GM19438 (cell line): Measurements from ENCODE around the gene RECQL5.
A peak's percentile ranks its signal among the peaks of the same experiment; 100 is the strongest.
"Not testable (repeated sequence)": the region's sequence is repeated elsewhere in the genome, so short reads cannot be mapped to it uniquely, and the experiment has no call there.

Source experiments
- ATAC-seq: cut with Tn5 transposase; IDR thresholded peaks from one replicate; pipeline ENCODE4 v1.9.1; 2021; ENCODE audit warnings: low read depth; ENCODE audit not compliant: unreplicated experiment

The RECQL5 gene

DNA sequence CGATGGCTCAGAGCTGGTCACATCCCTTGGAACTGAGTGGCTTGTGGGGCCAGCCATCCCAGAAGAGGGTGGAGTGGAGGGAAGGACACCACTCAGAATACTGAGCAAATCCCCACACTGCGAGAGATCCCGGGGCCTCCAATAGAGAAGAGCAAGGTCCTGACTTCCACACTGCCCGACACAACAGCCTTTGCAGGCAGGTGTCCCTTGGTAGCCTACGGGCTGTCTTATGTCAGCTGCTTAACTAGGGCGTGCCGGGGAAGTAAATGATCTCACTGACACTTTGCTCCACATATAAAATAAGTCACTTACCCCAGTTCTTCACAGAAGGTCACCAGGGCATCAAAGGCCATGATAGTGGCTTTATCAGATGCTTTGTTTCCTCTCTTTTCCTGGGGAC lies 16.1 kb downstream of the RECQL5 start:
- ATAC-seq: no peak

DNA sequence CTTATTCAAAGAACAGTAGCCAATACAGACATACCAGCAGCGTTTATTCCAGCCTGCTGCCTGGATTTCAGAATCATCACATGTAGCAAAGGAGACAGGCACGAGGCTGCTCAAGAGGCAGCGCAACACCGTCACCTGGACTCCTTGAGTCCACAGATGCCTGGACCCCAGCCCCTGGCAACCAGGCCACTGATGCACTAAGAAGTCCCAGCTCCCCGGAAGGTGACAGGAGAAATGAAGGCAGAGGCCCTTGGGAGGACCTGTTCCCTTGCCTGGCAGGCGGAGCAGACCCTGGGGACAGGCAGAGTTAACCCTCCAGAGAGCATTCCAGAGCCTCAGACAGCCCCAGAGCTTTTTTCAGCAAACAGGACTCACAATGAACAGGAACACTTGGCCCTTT lies 17.3 kb downstream of the RECQL5 start:
- no peak for ATAC-seq

DNA sequence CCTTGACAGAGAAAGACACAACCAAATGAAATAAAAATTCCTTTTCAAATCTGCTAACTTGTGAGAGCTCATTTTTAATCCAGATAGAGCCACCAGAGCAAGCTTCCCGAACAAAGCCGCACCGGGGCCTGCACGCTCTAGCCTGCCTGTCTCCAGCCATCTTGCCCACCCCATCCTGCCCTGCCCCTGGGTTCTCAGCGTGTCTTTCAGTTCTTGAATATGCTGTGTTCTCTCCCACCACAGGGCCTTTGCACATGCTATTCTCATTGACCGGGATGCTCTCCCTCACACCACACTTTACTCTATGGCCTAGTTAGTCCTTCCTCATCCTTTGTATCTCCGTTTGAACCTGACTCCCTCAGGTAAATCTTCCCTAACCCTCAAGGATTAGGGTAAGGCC lies 19.0 kb downstream of the RECQL5 start:
- ATAC-seq: no peak

DNA sequence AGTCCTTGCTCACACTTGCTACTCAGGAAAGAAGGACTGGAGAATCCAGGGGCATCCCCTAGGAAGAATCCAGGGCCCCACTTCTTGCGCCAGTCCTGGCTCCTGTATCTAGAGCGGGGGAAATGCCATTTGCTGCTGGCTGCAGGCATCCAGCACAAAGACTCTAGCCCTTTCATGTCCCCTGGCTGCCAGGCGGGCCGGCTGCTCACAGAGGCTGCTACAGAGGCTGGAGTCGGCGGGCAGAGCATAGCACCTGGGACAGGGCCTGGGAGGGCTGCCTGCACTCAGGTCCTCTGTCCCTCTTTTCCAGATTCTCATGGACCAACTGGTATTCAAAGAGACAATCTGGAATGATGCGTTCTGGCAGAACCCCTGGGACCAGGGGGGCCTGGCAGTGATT lies 19.9 kb downstream of the RECQL5 start:
- no peak for ATAC-seq

DNA sequence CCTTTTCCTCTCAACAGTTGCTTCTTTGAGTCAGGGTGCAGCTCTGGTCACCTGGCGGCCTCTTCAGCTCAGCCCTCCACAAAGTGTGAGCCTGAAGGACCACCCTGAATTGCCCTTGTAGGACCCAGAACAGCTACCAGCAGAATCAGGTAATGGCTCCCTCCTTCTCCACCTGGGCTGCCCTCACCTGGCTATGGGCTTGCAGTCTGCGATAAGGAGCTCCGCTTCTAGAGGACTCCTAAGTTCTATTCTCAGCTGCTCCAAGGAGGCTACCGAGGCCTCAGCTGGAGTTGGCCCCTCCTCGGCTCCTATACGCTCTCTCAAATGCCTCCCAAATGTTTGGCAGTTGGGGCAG lies 20.3 kb downstream of the RECQL5 start:
- ATAC-seq: no peak

DNA sequence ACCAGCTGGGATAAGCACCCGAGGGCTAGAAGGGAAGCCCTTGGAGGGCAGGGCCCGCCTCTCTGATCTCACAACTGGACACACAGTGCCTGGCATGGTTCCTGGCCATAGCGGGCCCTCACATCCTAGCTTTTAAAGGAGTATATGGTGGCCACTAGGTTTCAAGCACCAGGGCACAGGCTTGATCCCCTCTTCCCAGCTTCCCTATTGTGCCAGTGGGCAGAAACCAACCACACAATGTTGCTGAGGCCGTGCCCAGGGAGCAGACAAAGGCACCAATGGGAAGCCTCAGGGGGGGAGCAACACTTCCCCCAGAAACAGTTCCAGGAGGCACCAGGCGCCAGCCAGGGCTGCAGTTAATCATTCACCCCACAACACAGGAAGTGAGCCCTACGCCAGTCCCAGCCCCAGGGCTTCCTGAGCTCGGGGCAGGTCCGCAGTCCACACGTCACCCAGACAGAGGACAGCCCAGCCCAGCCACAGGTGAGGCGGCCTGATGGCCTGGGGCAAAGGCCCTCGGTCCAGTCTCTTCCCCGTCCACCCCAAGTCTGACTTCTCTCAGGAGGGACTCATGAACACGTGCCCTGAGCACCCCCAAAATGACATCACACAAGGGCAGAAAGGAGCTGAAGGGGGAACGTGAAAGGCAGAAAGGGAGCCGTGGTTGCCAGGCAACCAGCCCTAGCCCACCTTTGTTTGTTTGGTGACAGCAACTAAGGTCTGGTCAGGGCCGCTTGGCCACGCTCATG lies 20.9 kb downstream of the RECQL5 start:
- ATAC-seq: peak; percentile 96

DNA sequence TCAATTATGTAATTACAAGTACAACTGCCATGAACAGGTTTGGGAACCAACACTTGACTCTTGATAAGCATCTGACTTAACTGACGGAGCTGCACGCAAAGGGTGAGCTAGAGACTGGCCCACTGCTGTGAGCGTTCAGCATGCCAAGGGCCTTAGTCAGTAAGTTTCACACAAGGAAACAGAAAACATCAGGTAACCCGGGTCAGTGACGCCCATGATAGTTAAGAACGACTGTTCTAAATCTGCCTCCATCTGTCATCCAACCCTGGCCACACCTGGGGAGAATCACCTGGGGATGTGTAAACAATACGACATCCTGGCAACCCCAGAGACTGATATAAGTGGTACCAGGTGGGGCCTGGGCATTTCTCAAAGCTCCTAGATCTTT lies 21.5 kb downstream of the RECQL5 start:
- no peak for ATAC-seq

DNA sequence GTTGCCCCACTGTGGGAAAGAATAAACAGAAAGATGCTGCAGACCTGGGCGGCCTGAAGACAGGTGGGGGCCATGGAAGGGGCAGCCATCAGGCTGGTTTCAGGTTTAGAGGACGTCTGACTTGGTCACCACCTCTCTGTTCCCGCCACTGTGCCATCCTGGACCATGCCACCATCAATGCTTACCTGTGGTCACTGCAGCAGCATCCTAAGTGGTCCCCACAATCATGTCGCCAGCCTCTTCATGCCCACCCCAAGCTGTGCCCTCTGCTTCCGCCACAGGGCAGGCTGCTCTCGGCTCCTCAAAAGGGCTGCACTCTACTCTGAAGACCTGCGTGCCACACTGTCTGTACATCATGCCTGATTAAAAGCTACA lies 23.3 kb downstream of the RECQL5 start:
- ATAC-seq: no peak

DNA sequence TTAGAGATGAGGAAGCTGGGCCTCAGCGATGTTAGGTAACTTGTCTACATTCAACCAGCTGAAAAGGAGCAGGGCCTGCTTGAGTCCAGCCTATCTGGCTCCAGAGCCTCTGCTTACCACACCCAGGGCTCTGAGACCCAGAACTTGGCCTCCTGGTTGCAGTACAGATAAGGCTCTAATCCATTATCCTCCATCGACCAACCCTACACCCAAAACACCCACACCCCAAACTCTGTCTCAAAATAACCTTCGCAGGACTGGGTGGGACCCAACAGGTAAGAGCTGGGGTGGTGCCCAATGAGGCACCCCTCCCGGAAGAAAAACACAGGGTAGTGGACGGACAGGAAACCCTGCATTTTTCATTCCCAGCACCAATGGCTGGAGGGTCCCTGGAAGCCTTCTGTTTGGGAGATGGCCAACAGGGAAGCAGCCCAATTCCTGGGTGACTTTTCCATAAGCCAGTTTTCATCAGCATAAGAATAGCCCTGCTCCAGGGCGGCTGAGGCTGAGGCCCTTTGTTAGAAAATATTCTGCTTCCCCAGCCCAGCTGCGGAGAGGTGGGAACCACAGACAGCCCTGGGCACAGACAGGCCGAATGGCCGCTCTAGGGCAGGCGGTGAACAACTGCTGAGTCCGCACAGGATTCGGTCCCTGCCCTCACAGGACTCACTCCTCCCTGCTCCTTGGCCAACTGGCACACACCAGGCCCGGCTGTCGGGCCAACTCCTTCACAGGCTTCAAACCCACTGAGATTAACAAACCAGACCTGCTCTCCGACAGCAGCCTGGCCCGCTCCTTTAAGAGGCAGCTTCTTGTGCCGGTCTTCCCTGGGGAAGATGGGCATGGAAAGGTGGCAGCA lies 23.9 kb downstream of the RECQL5 start:
- ATAC-seq: no peak

DNA sequence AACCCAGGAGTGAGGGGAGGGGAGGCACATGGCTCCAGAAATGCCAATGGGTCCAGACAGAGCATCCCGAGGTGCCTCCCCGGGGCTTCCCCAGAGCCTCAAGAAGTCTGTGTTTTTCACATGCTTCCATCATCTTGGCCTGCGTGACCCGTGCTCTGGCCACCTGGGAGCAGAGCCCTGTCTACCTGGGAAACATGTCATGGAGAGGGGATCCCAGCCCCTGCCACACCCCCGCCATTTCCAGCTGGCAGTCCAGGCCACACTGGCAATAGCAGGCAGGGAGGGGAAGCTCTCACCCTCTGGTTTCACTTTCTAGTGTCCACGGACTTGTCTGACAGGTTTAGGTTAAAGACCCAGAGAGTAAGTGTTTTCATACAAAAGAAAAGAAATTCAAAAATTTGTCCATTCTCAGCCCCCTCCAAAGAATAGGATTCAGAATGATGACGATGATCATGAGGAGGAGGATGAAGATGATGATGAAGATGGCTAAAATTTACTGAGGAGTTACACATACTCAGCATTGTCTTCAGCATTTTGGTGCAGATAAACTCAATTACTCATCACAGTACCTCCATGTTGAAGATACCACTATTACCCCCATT lies 24.7 kb downstream of the RECQL5 start:
- no peak for ATAC-seq

DNA sequence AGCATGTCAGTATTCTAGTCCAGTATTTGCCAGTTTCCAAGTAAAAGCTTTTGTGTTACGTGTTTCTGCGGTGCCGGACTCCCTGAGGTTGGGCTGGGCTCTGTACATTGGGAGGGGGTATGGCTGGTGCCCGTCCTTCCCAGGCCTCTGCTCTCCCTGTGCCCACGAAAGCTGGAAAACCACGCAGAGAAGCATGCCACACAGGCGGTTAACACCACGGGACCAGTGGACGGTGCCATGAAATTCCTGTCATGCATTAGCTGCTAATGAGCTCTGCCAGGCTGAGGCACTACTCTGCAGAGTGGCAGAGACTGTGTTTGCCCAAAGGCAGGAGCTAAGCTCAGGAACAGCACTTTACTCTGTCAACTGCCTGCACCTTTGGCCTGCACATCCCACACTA lies 25.6 kb downstream of the RECQL5 start:
- no peak for ATAC-seq

DNA sequence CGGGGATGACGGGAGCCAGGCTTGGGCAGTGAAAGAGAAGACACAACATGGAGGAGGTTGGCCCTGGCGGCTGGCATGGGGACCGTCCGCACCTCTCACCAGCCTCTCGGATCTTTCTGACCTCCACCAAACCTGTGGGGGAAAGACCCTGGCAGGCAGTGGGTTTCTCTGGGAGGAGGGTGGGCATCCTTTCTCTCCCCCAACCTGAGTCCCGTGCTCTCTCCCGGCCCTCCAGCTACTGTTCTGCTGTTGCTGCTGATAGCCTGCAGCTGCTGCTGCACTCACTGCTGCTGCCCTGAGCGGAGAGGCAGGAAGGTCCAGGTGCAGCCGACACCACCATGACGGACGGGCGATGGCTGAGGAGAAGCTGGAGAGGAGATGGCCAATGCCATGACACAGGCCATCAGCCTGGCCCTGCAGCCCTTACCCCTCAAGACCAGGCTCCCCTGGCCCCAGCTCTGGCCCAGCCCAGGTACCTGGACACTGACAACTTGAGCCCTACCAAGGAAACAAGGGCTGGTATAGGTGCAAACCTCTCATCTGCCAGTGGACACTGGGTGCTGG lies 26.3 kb downstream of the RECQL5 start:
- no peak for ATAC-seq

DNA sequence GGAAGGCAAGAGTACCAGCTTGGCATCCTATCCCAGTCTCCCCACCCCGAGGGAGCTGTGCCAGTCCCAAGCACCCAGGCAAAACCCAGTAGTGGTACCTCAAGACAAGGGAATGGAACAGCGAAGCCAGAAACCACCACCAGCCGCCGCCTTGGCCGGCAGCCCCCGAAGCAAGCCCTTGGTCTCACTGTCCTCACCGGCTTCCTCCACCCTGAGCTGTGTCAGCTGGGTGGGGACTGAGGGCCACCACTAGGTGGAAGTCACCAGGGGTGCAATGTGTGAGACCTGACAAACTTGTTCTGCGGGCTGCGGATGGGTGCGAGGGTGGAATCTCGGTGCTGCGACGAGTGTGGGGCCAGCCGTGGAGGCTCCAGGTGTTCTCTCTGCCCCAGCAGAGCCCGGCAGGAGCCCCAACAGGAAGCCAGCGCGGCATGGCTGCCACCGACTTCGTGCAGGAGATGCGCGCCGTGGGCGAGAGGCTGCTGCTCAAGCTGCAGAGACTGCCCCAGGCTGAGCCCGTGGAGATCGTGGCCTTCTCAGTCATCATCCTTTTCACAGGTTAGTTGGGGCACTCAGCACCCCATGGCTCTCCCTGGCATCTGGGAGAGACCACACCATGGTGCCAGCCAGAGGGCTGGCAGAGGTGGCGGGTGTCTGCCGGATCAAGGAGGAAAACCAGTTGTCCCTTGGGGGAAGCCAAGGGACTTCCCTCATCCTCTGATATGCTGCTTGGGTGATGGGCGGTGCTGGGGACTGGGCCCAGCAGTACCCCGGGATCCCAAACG lies 27.0 kb downstream of the RECQL5 start:
- ATAC-seq: no peak

DNA sequence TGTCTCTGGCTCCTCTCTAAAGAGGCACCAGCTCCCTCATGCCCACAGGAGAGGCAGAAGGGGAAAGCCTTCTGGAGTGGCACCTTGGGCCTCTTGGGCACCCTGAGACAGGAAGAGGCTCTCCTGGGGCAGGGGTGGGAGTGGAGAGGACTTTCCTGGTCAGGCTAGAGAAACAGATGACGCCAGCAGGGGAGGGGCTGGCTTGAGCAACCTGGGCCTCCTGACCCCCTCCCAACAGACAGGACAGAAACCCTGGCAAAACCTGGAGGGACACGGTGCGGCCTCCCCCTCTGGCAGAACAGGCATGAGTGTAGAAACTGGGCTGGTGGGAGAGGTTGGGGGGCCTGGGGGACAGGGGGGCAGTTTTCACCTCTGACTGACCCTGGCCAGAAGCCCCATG lies 27.6 kb downstream of the RECQL5 start:
- ATAC-seq: no peak

DNA sequence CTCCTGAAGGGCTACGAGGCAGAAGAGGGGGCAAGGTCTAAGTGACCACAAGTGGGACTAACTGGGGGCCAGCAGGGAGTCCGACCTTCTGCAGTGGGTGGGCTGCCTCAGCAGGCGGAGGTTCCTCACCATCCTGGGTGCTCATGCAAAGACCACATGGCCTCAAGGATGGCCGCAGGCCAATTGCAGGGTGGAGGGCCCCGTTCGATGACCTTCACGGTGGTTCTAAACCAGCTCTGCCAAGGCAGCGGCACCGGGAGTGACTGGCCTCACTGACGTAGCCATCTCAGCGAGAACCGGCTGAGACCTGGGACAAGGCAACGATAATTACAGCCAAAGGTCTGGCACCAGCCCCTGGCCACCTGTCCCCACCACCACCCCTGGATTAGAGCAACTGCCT lies 28.1 kb downstream of the RECQL5 start:
- ATAC-seq: no peak

DNA sequence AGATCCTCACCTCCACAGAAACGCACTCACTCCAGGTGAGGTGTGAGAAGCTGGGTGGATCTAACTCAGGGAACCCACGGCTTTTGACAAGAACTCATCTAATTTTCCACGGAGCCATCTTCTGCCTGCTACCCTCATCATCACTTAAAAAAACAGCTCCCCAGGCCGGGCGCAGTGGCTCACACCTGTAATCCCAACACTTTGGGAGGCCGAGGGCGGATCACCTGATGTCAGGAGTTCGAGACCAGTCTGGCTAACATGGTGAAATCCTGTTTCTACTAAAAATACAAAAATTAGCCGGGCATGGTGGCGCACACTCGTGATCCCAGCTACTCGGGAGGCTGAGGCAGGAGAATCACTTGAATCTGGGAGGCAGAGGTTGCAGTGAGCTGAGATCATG lies 28.9 kb downstream of the RECQL5 start:
- not testable (repeated sequence) for ATAC-seq

DNA sequence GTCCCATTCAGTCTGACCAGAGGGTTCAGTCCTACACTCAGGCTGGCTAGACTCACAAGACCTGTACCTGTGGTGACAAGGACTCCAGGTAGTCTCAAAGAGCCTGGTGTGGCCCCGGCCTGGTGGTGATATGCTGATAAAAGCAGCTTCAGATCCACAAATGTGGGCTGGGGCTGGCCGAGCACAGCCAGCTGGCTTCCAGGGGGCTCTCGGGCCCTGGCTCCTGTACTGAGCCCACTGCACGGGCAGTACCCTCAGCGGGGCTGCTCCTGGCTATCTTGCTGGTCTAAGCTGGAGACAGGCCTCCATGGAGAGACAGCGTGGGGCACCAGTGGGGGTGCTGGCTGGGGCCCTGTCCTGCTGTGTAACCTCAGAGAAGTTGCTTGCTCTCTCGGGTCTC lies 29.4 kb downstream of the RECQL5 start:
- ATAC-seq: no peak

DNA sequence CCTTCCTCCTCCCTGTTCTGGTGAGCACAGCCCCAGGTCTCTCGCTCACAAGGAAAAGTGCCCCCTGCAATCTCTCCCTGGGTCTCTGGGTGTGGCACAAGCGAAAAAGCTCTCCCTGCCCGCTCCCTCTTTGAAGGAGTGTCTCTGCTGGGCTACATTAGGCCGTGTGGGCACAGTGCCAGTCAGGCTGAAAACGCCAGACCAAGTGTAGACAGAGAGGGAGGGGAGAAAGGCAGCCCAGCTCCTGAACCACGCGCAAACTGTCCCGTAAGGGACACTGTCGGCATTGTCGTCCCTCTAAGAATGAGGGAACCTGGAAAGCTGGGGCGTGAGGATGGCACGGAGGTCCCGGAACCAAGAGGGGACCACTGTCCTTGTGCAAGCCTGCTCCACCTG lies 29.8 kb downstream of the RECQL5 start:
- ATAC-seq: no peak

DNA sequence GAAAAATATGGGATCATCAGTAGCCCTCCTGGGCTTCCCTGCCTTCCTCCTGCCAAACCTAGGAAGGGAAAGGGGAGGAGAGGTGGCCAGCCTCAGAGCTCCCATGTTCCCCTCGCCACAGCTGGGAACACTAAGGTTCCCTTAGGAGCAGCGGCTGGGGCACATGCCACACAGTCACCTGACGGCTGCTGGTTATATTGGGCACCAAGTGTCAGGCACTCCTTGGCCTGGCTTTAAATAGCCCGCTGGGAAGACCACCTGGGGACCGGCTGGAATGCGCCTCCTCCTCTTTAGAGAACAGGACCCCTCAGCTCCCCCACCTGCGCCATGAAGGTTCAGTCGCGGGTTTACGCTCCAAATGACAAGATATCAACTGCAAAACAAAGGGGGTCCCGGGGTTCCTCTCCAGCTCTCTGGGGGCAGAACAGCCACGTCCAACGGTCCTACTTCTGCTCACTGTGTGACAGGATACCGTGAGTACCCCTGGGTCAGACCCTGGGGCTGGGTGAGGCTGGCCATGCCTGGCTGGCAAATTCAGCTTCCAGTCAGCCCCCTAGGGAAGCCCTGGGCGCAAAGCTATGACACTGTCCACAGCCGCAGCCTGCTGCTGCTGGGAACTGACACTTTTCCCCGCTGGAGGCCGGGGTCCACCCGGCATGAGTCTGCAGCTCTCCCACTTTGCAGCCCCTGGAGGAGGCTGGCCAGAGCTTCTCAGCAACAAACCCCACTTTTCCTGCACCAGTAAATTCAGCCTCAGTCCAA lies 30.4 kb downstream of the RECQL5 start:
- no peak for ATAC-seq

DNA sequence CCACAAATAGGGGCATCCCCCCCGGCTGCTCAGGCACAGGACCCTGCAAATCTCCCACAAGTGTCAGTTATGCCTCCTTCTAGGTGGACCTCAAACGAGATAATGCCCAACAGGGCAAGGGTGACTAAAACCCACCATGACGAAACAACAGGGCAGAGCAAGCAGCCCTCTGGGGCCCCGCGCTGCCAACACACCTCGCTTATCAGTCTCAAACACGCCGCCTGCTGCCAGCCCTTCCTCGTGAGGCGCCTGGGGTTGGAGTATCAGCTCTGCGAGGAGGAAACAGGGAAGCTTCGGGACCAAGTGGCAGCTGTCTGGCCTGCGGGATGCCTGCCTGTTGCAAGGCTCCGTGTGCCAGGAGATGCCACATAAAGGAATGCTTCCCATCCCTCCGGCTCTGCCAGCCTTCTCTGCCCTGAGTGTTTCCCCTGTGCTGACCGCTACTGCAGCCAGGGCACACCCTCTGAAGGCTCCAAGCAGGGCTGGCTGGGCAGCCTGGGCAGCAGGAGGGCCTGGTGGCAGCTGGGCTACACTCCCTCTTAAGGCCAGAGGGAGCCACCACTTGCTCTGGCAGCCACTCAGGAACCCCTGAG lies 31.2 kb downstream of the RECQL5 start:
- ATAC-seq: no peak
